Common myeloid progenitor, CD34-positive (primary cell): ENCODE data around the gene CAMKK2.

Source experiments
- CTCF ChIA-PET: fragments of 350-600 bp; sonication (Branson Sonifier 250); formaldehyde crosslinking; loops from one replicate; lab custom pipeline; 2021; ENCODE audit warnings: antibody characterized with exemption; lab: Charles Lee
- POLR2A ChIA-PET: fragments of 350-600 bp; sonication (Branson Sonifier 250); formaldehyde crosslinking; loops from one replicate; lab custom pipeline; 2021; ENCODE audit warnings: antibody characterized with exemption; lab: Charles Lee
- DNase-seq, 3 donors: peaks; one replicate each; pipeline versions ENCODE4 v3.0.0 to v3.0.0-alpha.2; 2013
- H3K27ac ChIP-seq, 2 experiments: 1 replicate in 1 of 2; 2 replicates in 1 of 2; pipeline ENCODE4 v1.7.0; 2013; ENCODE audit warnings: inconsistent platforms in 2 of 2, low read length in 2 of 2, mild to moderate bottlenecking in 2 of 2, low read depth in 1 of 2, moderate library complexity in 1 of 2; ENCODE audit not compliant: severe bottlenecking in 2 of 2, insufficient read depth in 1 of 2, poor library complexity in 1 of 2
- H3K27me3 ChIP-seq, 5 experiments: replicated peaks in 2 of 5; 1 replicate in 3 of 5; 2 replicates in 2 of 5; pipeline versions ENCODE4 v1.6.1 to v1.7.0; 2013; ENCODE audit warnings: low read length in 4 of 5, mild to moderate bottlenecking in 2 of 5, moderate library complexity in 2 of 5, inconsistent platforms in 1 of 5; ENCODE audit not compliant: insufficient read depth in 5 of 5, control insufficient read depth in 4 of 5
- H3K36me3 ChIP-seq, 4 experiments: 1 replicate in 2 of 4; 2 replicates in 2 of 4; pipeline versions ENCODE4 v1.6.1 to v1.7.0; 2013; ENCODE audit warnings: low read length in 3 of 4, control low read depth in 1 of 4, mild to moderate bottlenecking in 1 of 4; ENCODE audit not compliant: control insufficient read depth in 4 of 4, insufficient read depth in 4 of 4
- H3K4me1 ChIP-seq, 4 experiments: 1 replicate in 3 of 4; 2 replicates in 1 of 4; pipeline versions ENCODE4 v1.6.1 to v1.7.1; 2013; ENCODE audit warnings: low read length in 3 of 4, mild to moderate bottlenecking in 3 of 4, control low read depth in 1 of 4, inconsistent platforms in 1 of 4, moderate library complexity in 1 of 4; ENCODE audit not compliant: control insufficient read depth in 4 of 4, insufficient read depth in 4 of 4; ENCODE audit errors: control extremely low read depth in 1 of 4
- H3K4me3 ChIP-seq, 7 experiments: 1 replicate in 4 of 7; 2 replicates in 3 of 7; pipeline versions ENCODE4 v1.5.1 to v1.7.0; 2013; ENCODE audit warnings: mild to moderate bottlenecking in 7 of 7, low read length in 6 of 7, moderate library complexity in 6 of 7, inconsistent platforms in 2 of 7, low read depth in 2 of 7, control low read depth in 1 of 7; ENCODE audit not compliant: insufficient read depth in 4 of 7, control insufficient read depth in 1 of 7; ENCODE audit errors: extremely low read depth in 1 of 7
- H3K9me3 ChIP-seq, 5 experiments: 1 replicate in 4 of 5; 2 replicates in 1 of 5; pipeline versions ENCODE4 v1.6.1 to v1.7.1; 2013; ENCODE audit warnings: low read length in 4 of 5, mild to moderate bottlenecking in 2 of 5, inconsistent platforms in 1 of 5, low read depth in 1 of 5, moderate library complexity in 1 of 5; ENCODE audit not compliant: control insufficient read depth in 4 of 5, insufficient read depth in 2 of 5; ENCODE audit errors: control extremely low read depth in 1 of 5
- WGBS: methylation state at CpG from one replicate; pipeline ENCODE4 v1.1.5; 2013; ENCODE audit not compliant: insufficient coverage; 5-methylcytosine and 5-hydroxymethylcytosine counted together

CAMKK2 gene

GRCh38 chr12:121274036-121274763 is 22.3 kb downstream of the CAMKK2 start:
- Histone ChIP-seq H3K36me3 (peaks cover 16 to 48% (median 35%) of the 10 kb centered on the region in 4 experiments), H3K4me1 (peaks cover 0 to 1% (median 0%) of the 10 kb centered on the region in 4 experiments), H3K27ac (no peak overlapping the region), H3K9me3 (no peaks in the 10 kb centered on the region), H3K27me3 (no peaks in the 10 kb centered on the region), H3K4me3 (no peak overlapping the region)
- ChIA-PET CTCF (no interaction called here), POLR2A (no interaction called here)
- WGBS: 99% methylated on average over 35 of the region's 35 CpGs
- no peak for DNase-seq

- WGBS: over 99% methylated on average over 12 of the region's 14 CpGs
- Histone ChIP-seq H3K27me3 (no peaks in the 10 kb centered on the region), H3K4me3 (no peak overlapping the region), H3K9me3 (no peaks in the 10 kb centered on the region), H3K27ac (no peak overlapping the region), H3K4me1 (peaks cover 0 to 1% (median 0%) of the 10 kb centered on the region in 4 experiments), H3K36me3 (peaks cover 15 to 49% (median 38%) of the 10 kb centered on the region in 4 experiments)
- POLR2A ChIA-PET: no interaction called here
- CTCF ChIA-PET: interaction anchor here (1.2 kb wide), 1 partner anchor 14 kb away, joined by 3 read pairs; no protein-coding TSS in a partner anchor
- DNase-seq: no peak
Measured at GRCh38 chr12:121273364-121273896, 23.1 kb downstream of the CAMKK2 start.

GRCh38 chr12:121267822-121268221 is 28.7 kb downstream of the CAMKK2 start:
- no CpG with 5 or more reads among the region's 1 CpG for WGBS
- H3K36me3 ChIP-seq: peaks cover 21 to 68% (median 39%) of the 10 kb centered on the region in 4 experiments
- H3K27me3 ChIP-seq: no peaks in the 10 kb centered on the region
- ChIA-PET CTCF (interaction anchor here (0.6 to 1.0 kb wide), 2 partner anchors 11 to 149 kb away, joined by 3 read pairs; no protein-coding TSS in a partner anchor), POLR2A (no interaction called here)
- DNase-seq: no peak
- H3K27ac ChIP-seq: no peak overlapping the region
- no peaks in the 10 kb centered on the region for H3K4me1 ChIP-seq
- H3K4me3 ChIP-seq: no peak overlapping the region
- no peaks in the 10 kb centered on the region for H3K9me3 ChIP-seq

GRCh38 chr12:121264951-121265515 is 31.5 kb downstream of the CAMKK2 start:
- Histone ChIP-seq H3K27ac (no peak overlapping the region), H3K36me3 (peaks cover 16 to 81% (median 49%) of the 10 kb centered on the region in 4 experiments), H3K27me3 (no peaks in the 10 kb centered on the region), H3K9me3 (no peaks in the 10 kb centered on the region), H3K4me1 (no peaks in the 10 kb centered on the region), H3K4me3 (no peak overlapping the region)
- no peak for DNase-seq
- WGBS: 95% methylated on average over 9 of the region's 10 CpGs
- ChIA-PET POLR2A (no interaction called here), CTCF (no interaction called here)

- 93% methylated on average over 8 of the region's 8 CpGs for WGBS
- Histone ChIP-seq H3K4me3 (no peak overlapping the region), H3K27me3 (no peaks in the 10 kb centered on the region), H3K27ac (no peak overlapping the region), H3K4me1 (no peaks in the 10 kb centered on the region), H3K36me3 (peaks cover 18 to 78% (median 47%) of the 10 kb centered on the region in 4 experiments), H3K9me3 (no peaks in the 10 kb centered on the region)
- ChIA-PET POLR2A (no interaction called here), CTCF (no interaction called here)
- no peak for DNase-seq
Measured at GRCh38 chr12:121264135-121264534, 32.4 kb downstream of the CAMKK2 start.

- Histone ChIP-seq H3K9me3 (no peaks in the 10 kb centered on the region), H3K27ac (no peak overlapping the region), H3K4me3 (no peak overlapping the region), H3K27me3 (no peaks in the 10 kb centered on the region), H3K36me3 (peaks cover 17 to 77% (median 44%) of the 10 kb centered on the region in 4 experiments), H3K4me1 (no peaks in the 10 kb centered on the region)
- POLR2A ChIA-PET: no interaction called here
- 98% methylated on average over 6 of the region's 10 CpGs for WGBS
- CTCF ChIA-PET: no interaction called here
- DNase-seq: no peak
Measured at GRCh38 chr12:121263206-121263935, 33.1 kb downstream of the CAMKK2 start.
